ENCODE measurements around the gene RANGRF. TPM values are rescaled to one million over a fixed set of nuclear protein-coding genes. Genes with fewer than 3 reads are reported as not detected.

Gene RANGRF
- total and polyA plus RNA-seq, 9 donors, result 14.5 to 48.3 (median 30.1) TPM

- H3K36me3 ChIP-seq, result no peaks in the 10 kb centered on the region
- WGBS, 3 donors, result 56 to 70% (median 58%) methylated on average over 24 of the region's 24 CpGs
- H3K9me3 ChIP-seq, result no peaks in the 10 kb centered on the region
- H3K27ac ChIP-seq, result no peak overlapping the region
- no peak for TF ChIP-seq EP300 (IDR thresholded peaks at IDR 0.05)
- TF ChIP-seq CTCF (IDR thresholded peaks at IDR 0.05), result no peak
- TF ChIP-seq POLR2A (IDR thresholded peaks at IDR 0.05), result no peak
- H3K27me3 ChIP-seq, result no peaks in the 10 kb centered on the region
- no peak for DNase-seq
- no peak overlapping the region for H3K4me3 ChIP-seq
- intact Hi-C loops (cut with DNase I), result no loop called here
- H3K4me1 ChIP-seq (ENCODE audit: insufficient read depth), result no peaks in the 10 kb centered on the region
Measured at GRCh38 chr17:8318010-8318935, 29.8 kb downstream of the RANGRF start.

- TF ChIP-seq POLR2A (IDR thresholded peaks at IDR 0.05) (no peak), EP300 (IDR thresholded peaks at IDR 0.05) (no peak)
Measured at GRCh38 chr17:8320262-8320661, 31.8 kb downstream of the RANGRF start.

GRCh38 chr17:8320990-8321389 lies 32.5 kb downstream of the RANGRF start:
- intact Hi-C loops (cut with DNase I), result no loop called here
- Histone ChIP-seq H3K27me3 (no peaks in the 10 kb centered on the region), H3K36me3 (no peaks in the 10 kb centered on the region), H3K27ac (no peak overlapping the region), H3K4me3 (no peak overlapping the region), H3K4me1 (ENCODE audit: insufficient read depth) (no peaks in the 10 kb centered on the region), H3K9me3 (no peaks in the 10 kb centered on the region)
- DNase-seq, result no peak
- TF ChIP-seq POLR2A (IDR thresholded peaks at IDR 0.05) (no peak), CTCF (IDR thresholded peaks at IDR 0.05) (no peak)
- 53 to 57% (median 57%) methylated on average over 6 of the region's 6 CpGs for WGBS, 3 donors

More at GRCh38 chr17:8320262-8320661, 31.8 kb downstream of the RANGRF start:
- intact Hi-C loops (cut with DNase I), result no loop called here
- Histone ChIP-seq H3K27me3 (no peaks in the 10 kb centered on the region), H3K27ac (no peak overlapping the region), H3K4me1 (ENCODE audit: insufficient read depth) (no peaks in the 10 kb centered on the region), H3K36me3 (no peaks in the 10 kb centered on the region), H3K4me3 (no peak overlapping the region), H3K9me3 (no peaks in the 10 kb centered on the region)
- WGBS, 3 donors, result 84 to 89% (median 85%) methylated on average over 4 of the region's 4 CpGs
- no peak for DNase-seq

- no peaks in the 10 kb centered on the region for H3K36me3 ChIP-seq
- no peak overlapping the region for H3K4me3 ChIP-seq
- intact Hi-C loops (cut with DNase I), result no loop called here
- TF ChIP-seq POLR2A (IDR thresholded peaks at IDR 0.05) (no peak), EP300 (IDR thresholded peaks at IDR 0.05) (no peak), CTCF (IDR thresholded peaks at IDR 0.05) (no peak)
- peaks cover 3% of the 10 kb centered on the region for H3K4me1 ChIP-seq (ENCODE audit: insufficient read depth)
- no peak for DNase-seq
- 79 to 87% (median 82%) methylated on average over 8 of the region's 8 CpGs for WGBS, 3 donors
- no peak overlapping the region for H3K27ac ChIP-seq
- H3K9me3 ChIP-seq, result no peaks in the 10 kb centered on the region
- no peaks in the 10 kb centered on the region for H3K27me3 ChIP-seq
Measured at GRCh38 chr17:8322061-8322460, 33.6 kb downstream of the RANGRF start.

GRCh38 chr17:8324132-8324531 lies 35.7 kb downstream of the RANGRF start:
- H3K4me3 ChIP-seq, result no peak overlapping the region
- H3K4me1 ChIP-seq (ENCODE audit: insufficient read depth), result peaks cover 7% of the 10 kb centered on the region
- DNase-seq, result no peak
- no peaks in the 10 kb centered on the region for H3K27me3 ChIP-seq
- no peak overlapping the region for H3K27ac ChIP-seq
- TF ChIP-seq CTCF (IDR thresholded peaks at IDR 0.05) (no peak), POLR2A (IDR thresholded peaks at IDR 0.05) (no peak), EP300 (IDR thresholded peaks at IDR 0.05) (no peak)
- 77 to 79% (median 77%) methylated on average over 5 of the region's 5 CpGs for WGBS, 3 donors
- intact Hi-C loops (cut with DNase I), result no loop called here
- H3K36me3 ChIP-seq, result no peaks in the 10 kb centered on the region
- H3K9me3 ChIP-seq, result no peaks in the 10 kb centered on the region

Data from ovary (tissue), 9 donors.